PFSK-1 (cell line): ENCODE results near the gene DEDD2.

Experiments
- POLR2AphosphoS5 ChIP-seq: IDR thresholded peaks from 2 replicates; pipeline ENCODE4 v1.6.1; 2012; ENCODE audit warnings: low read depth, mild to moderate bottlenecking, control low read depth, low read length, moderate library complexity
- TAF1 ChIP-seq: IDR thresholded peaks from 2 replicates; pipeline ENCODE4 v1.6.1; 2012; ENCODE audit warnings: low read length, control low read depth, borderline replicate concordance; ENCODE audit not compliant: insufficient read depth

- TF ChIP-seq TAF1, result no peak
- TF ChIP-seq POLR2AphosphoS5, result no peak
These were observed 45.2 kb downstream of the DEDD2 start for GRCh38 chr19:42172261-42172660.
